MM.1S (cell line): Measurements from ENCODE around the gene NOVA1.

Experiments
- DNase-seq: peaks from one replicate; pipeline ENCODE4 v3.0.0-alpha.2; 2015
- H2AFZ ChIP-seq: fragments of 300-600 bp; sonication (generic); 2 replicates; pipeline ENCODE4 v1.6.0; 2016; ENCODE audit warnings: antibody characterized with exemption, low read length
- H3F3A ChIP-seq: fragments of 300-600 bp; sonication (generic); 2 replicates; pipeline ENCODE4 v1.6.1; 2016; ENCODE audit warnings: mild to moderate bottlenecking, antibody characterized with exemption, low read length, moderate library complexity, mixed read lengths; ENCODE audit not compliant: insufficient read depth
- H3K27ac ChIP-seq: fragments of 300-600 bp; sonication (generic); 2 replicates; pipeline ENCODE4 v1.5.1; 2016; ENCODE audit warnings: mild to moderate bottlenecking, low read length
- H3K27me3 ChIP-seq: fragments of 300-600 bp; sonication (generic); replicated peaks from 2 replicates; pipeline ENCODE4 v1.6.0; 2016; ENCODE audit warnings: low read length; ENCODE audit not compliant: insufficient read depth
- H3K36me3 ChIP-seq: fragments of 300-600 bp; sonication (generic); replicated peaks from 2 replicates; pipeline ENCODE4 v1.6.1; 2016; ENCODE audit warnings: mild to moderate bottlenecking, low read length, mixed read lengths; ENCODE audit not compliant: insufficient read depth
- H3K4me1 ChIP-seq: fragments of 300-600 bp; sonication (generic); 2 replicates; pipeline ENCODE4 v1.6.1; 2016; ENCODE audit warnings: low read length, mixed read lengths
- H3K4me2 ChIP-seq: fragments of 300-600 bp; sonication (generic); 2 replicates; pipeline ENCODE4 v1.6.0; 2016; ENCODE audit warnings: low read depth, low read length
- H3K4me3 ChIP-seq: fragments of 300-600 bp; sonication (generic); 2 replicates; pipeline ENCODE4 v1.5.1; 2016; ENCODE audit warnings: low read length, mixed read lengths
- H3K79me2 ChIP-seq: fragments of 300-600 bp; sonication (generic); 2 replicates; pipeline ENCODE4 v1.6.1; 2016; ENCODE audit warnings: mixed run types, low read length, mixed read lengths
- H3K9ac ChIP-seq: fragments of 300-600 bp; sonication (generic); 2 replicates; pipeline ENCODE4 v1.6.1; 2016; ENCODE audit warnings: low read length, mixed read lengths
- H3K9me2 ChIP-seq: fragments of 300-600 bp; sonication (generic); replicated peaks from 2 replicates; pipeline ENCODE4 v1.6.1; 2016; ENCODE audit warnings: mild to moderate bottlenecking, low read length, mixed read lengths; ENCODE audit not compliant: insufficient read depth
- H3K9me3 ChIP-seq: fragments of 300-600 bp; sonication (generic); replicated peaks from 2 replicates; pipeline ENCODE4 v1.6.1; 2016; ENCODE audit warnings: mild to moderate bottlenecking, low read length, mixed read lengths; ENCODE audit not compliant: insufficient read depth
- H4K20me1 ChIP-seq: fragments of 300-600 bp; sonication (generic); 2 replicates; pipeline ENCODE4 v1.6.1; 2016; ENCODE audit warnings: mild to moderate bottlenecking, low read length, moderate library complexity, mixed read lengths; ENCODE audit not compliant: insufficient read depth
- CTCF ChIP-seq: fragments of 300-600 bp; sonication (generic); IDR thresholded peaks from 2 replicates; pipeline ENCODE4 v1.5.1; 2016; ENCODE audit warnings: antibody characterized with exemption, low read length, mixed read lengths
- EZH2 ChIP-seq: fragments of 300-600 bp; sonication (generic); optimal IDR thresholded peaks from 2 replicates; pipeline ENCODE3; 2017; ENCODE audit warnings: low read depth, mild to moderate bottlenecking, antibody characterized with exemption, low read length, mixed read lengths
- EZH2phosphoT487 ChIP-seq: fragments of 300-600 bp; sonication (generic); IDR thresholded peaks from 2 replicates; pipeline ENCODE4 v1.6.1; 2018; ENCODE audit warnings: antibody characterized with exemption, low read length

Gene NOVA1

GRCh38 chr14:26466862-26467261, 131.0 kb downstream of the NOVA1 start:
- H3K79me2 ChIP-seq, result no peaks in the 10 kb centered on the region
- H3K27ac ChIP-seq, result no peak overlapping the region
- no peaks in the 10 kb centered on the region for H3F3A ChIP-seq
- no peak overlapping the region for H2AFZ ChIP-seq
- H4K20me1 ChIP-seq, result no peaks in the 10 kb centered on the region
- no peak overlapping the region for H3K4me3 ChIP-seq
- no peaks in the 10 kb centered on the region for H3K9me2 ChIP-seq
- H3K36me3 ChIP-seq, result no peaks in the 10 kb centered on the region
- no peak for TF ChIP-seq EZH2
- no peak for TF ChIP-seq EZH2phosphoT487
- TF ChIP-seq CTCF, result no peak
- H3K4me1 ChIP-seq, result no peaks in the 10 kb centered on the region
- no peak for DNase-seq
- H3K9me3 ChIP-seq, result no peaks in the 10 kb centered on the region
- H3K27me3 ChIP-seq, result no peaks in the 10 kb centered on the region
- no peak overlapping the region for H3K4me2 ChIP-seq
- H3K9ac ChIP-seq, result no peak overlapping the region

- TF ChIP-seq CTCF, result no peak
- TF ChIP-seq EZH2, result no peak
- TF ChIP-seq EZH2phosphoT487, result no peak
- Histone ChIP-seq H4K20me1 (no peaks in the 10 kb centered on the region), H3K9ac (no peak overlapping the region), H3K27me3 (no peaks in the 10 kb centered on the region), H3K4me3 (no peak overlapping the region), H3K27ac (no peak overlapping the region), H3K4me2 (no peak overlapping the region), H3K9me3 (no peaks in the 10 kb centered on the region), H2AFZ (no peak overlapping the region), H3F3A (no peaks in the 10 kb centered on the region), H3K79me2 (no peaks in the 10 kb centered on the region), H3K4me1 (no peaks in the 10 kb centered on the region), H3K9me2 (no peaks in the 10 kb centered on the region), H3K36me3 (no peaks in the 10 kb centered on the region)
- no peak for DNase-seq
Observed at GRCh38 chr14:26463136-26463535, 134.7 kb downstream of the NOVA1 start.

GRCh38 chr14:26454105-26454504, 143.7 kb downstream of the NOVA1 start:
- no peaks in the 10 kb centered on the region for H3K9me3 ChIP-seq
- no peaks in the 10 kb centered on the region for H4K20me1 ChIP-seq
- no peaks in the 10 kb centered on the region for H3K27me3 ChIP-seq
- DNase-seq, result no peak
- H3K4me1 ChIP-seq, result no peaks in the 10 kb centered on the region
- H2AFZ ChIP-seq, result no peak overlapping the region
- H3K4me2 ChIP-seq, result no peak overlapping the region
- no peaks in the 10 kb centered on the region for H3K79me2 ChIP-seq
- H3K9ac ChIP-seq, result no peak overlapping the region
- no peak overlapping the region for H3K27ac ChIP-seq
- no peaks in the 10 kb centered on the region for H3K36me3 ChIP-seq
- no peaks in the 10 kb centered on the region for H3K9me2 ChIP-seq
- no peaks in the 10 kb centered on the region for H3F3A ChIP-seq
- no peak overlapping the region for H3K4me3 ChIP-seq
- TF ChIP-seq EZH2 (no peak), CTCF (no peak), EZH2phosphoT487 (no peak)
